Hepatocyte (in vitro differentiated cells): ENCODE data around the gene RABL6.
"Not testable (repeated sequence)": the region's sequence is repeated elsewhere in the genome, so short reads cannot be mapped to it uniquely, and the experiment has no call there.

ENCODE experiments used
- EZH2phosphoT487 ChIP-seq: fragments of 200-600 bp; sonication (generic); IDR thresholded peaks from one replicate; pipeline ENCODE4 v1.6.1; 2018; ENCODE audit warnings: antibody characterized with exemption, mild to moderate bottlenecking, low read depth, moderate library complexity; ENCODE audit not compliant: unreplicated experiment, severe bottlenecking
- TF ChIP-seq, protein P1 (sequence below): fragments of 200-600 bp; sonication (generic); IDR thresholded peaks from 2 replicates; pipeline ENCODE4 v1.5.1; 2016; ENCODE audit warnings: antibody characterized with exemption, mild to moderate bottlenecking; ENCODE audit not compliant: poor library complexity

DNA sequence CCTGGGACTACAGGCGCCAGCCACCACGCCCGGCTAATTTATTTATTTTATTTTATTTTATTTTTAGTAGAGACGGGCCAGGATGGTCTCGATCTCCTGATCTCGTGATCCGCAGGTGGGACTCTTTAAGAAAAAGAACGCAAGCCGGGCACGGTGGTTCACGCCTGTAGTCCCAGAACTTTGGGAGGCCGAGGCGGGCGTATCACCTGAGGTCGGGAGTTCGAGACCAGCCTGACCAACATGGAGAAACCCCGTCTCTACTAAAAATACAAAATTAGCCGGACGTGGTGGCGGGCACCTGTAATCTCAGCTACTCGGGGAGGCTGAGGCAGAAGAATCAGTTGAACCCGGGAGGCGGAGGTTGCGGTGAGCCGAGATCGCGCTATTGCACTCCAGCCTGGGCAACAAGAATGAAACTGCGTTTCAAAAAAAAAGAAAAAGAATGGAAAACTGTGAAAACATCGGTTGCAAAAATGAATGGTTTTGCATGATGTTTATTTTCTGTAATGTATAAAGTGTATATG, 59.2 kb downstream of the RABL6 start:
- TF ChIP-seq EZH2phosphoT487, result not testable (repeated sequence)
- TF ChIP-seq, protein P1, sequence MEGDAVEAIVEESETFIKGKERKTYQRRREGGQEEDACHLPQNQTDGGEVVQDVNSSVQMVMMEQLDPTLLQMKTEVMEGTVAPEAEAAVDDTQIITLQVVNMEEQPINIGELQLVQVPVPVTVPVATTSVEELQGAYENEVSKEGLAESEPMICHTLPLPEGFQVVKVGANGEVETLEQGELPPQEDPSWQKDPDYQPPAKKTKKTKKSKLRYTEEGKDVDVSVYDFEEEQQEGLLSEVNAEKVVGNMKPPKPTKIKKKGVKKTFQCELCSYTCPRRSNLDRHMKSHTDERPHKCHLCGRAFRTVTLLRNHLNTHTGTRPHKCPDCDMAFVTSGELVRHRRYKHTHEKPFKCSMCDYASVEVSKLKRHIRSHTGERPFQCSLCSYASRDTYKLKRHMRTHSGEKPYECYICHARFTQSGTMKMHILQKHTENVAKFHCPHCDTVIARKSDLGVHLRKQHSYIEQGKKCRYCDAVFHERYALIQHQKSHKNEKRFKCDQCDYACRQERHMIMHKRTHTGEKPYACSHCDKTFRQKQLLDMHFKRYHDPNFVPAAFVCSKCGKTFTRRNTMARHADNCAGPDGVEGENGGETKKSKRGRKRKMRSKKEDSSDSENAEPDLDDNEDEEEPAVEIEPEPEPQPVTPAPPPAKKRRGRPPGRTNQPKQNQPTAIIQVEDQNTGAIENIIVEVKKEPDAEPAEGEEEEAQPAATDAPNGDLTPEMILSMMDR, result not testable (repeated sequence)
